Upper lobe of right lung (tissue), 1 donor: ENCODE measurements around the gene SLC12A3. TPM values are rescaled to one million over a fixed set of nuclear protein-coding genes. Genes with fewer than 3 reads are reported as not detected.

ENCODE experiments used
- ATAC-seq: fragments of 200-7000 bp; cut with Tn5 transposase; one replicate; pipeline ENCODE4 v1.9.1; 2020; ENCODE audit warnings: mild to moderate bottlenecking, moderate library complexity
- DNase-seq: peaks from one replicate; pipeline ENCODE4 v3.0.0-alpha.2; 2020
- H3K27ac ChIP-seq: fragments of 200-600 bp; one replicate; pipeline ENCODE4 v1.8.0; 2022
- H3K27me3 ChIP-seq: fragments of 200-600 bp; one replicate; pipeline ENCODE4 v1.8.0; 2022; ENCODE audit warnings: mild to moderate bottlenecking
- H3K36me3 ChIP-seq: fragments of 200-600 bp; one replicate; pipeline ENCODE4 v1.8.0; 2022
- H3K4me1 ChIP-seq: fragments of 200-600 bp; one replicate; pipeline ENCODE4 v1.8.0; 2022
- H3K4me3 ChIP-seq: fragments of 200-600 bp; one replicate; pipeline ENCODE4 v1.8.0; 2022; ENCODE audit warnings: mild to moderate bottlenecking
- H3K9me3 ChIP-seq: fragments of 200-600 bp; one replicate; pipeline ENCODE4 v1.8.0; 2022
- intact Hi-C: fragments of 100-400 bp; cut with DNase I; formaldehyde crosslinking; loops from one replicate; pipeline ENCODE4 v1.11.0; 2022
- total RNA-seq: library from RNA; stranded (reverse); fragmentation: NEBNext Ultra II Directional; extraction: Animal tissue kit (Norgen Biotek cat#: 25700); gene quantifications from one replicate; pipeline ENCODE4 v1.2.1, GENCODE V29; 2021
- TF ChIP-seq, protein P1 (sequence below): fragments of 200-600 bp; IDR thresholded peaks from one replicate; pipeline ENCODE4 v1.8.0; 2022; ENCODE audit warnings: antibody characterized with exemption
- donor health status: DM: no; HTN: yes; CAD: no; lungs with severe emphysema.

Gene SLC12A3
- total RNA-seq, 1 donor from 2014 or later = not detected

DNA sequence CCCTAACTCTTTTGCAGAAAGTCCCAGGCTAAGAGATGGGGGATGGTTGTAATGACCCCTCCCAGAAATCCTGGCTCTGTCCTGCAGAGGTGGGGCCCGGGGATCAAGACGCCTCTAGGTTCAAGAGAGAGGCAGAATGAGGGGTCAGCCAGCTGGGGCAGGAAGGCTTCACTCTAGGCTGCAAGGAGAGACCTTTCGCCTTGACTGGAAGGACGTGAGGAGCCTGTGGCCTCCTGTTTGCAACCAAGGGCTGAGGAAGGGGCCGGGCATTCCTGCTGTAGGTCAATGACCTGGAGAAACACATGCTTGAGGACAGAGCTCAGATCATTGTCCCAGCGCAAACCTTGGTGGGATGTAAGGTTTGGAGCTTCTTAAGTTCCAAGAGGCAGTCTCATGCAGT is 88.0 kb downstream of the SLC12A3 start:
- Histone ChIP-seq H3K27ac (no peak overlapping the region), H3K9me3 (no peaks in the 10 kb centered on the region), H3K4me3 (no peak overlapping the region), H3K27me3 (no peaks in the 10 kb centered on the region), H3K4me1 (no peaks in the 10 kb centered on the region), H3K36me3 (no peaks in the 10 kb centered on the region)
- no peak for ATAC-seq
- TF ChIP-seq, protein P1, sequence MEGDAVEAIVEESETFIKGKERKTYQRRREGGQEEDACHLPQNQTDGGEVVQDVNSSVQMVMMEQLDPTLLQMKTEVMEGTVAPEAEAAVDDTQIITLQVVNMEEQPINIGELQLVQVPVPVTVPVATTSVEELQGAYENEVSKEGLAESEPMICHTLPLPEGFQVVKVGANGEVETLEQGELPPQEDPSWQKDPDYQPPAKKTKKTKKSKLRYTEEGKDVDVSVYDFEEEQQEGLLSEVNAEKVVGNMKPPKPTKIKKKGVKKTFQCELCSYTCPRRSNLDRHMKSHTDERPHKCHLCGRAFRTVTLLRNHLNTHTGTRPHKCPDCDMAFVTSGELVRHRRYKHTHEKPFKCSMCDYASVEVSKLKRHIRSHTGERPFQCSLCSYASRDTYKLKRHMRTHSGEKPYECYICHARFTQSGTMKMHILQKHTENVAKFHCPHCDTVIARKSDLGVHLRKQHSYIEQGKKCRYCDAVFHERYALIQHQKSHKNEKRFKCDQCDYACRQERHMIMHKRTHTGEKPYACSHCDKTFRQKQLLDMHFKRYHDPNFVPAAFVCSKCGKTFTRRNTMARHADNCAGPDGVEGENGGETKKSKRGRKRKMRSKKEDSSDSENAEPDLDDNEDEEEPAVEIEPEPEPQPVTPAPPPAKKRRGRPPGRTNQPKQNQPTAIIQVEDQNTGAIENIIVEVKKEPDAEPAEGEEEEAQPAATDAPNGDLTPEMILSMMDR = no peak
- no peak for DNase-seq
- intact Hi-C loops = loop anchor here (10.0 kb wide), 1 partner anchor 88 kb away; the partner anchor contains the start of gene SLC12A3

DNA sequence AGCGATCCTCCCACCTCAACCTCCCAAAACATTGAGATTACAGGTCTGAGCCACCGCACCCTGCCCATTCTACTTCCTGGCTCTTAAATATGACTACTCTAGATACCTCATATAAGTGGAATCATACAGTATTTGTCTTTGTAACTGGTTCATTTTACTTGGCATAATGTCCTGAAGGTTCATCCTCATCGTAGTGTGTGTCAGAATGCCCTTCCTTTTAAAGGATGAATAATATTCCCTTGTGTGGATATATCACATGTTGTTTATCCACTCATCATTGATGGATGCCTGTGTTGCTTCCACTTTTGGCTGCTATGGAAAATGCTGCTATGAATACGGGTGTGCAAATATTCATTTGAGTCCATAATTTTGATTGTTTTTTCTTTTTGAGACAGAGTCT is 91.1 kb downstream of the SLC12A3 start:
- Histone ChIP-seq H3K27ac (no peak overlapping the region), H3K4me3 (no peak overlapping the region), H3K36me3 (no peaks in the 10 kb centered on the region), H3K4me1 (peaks cover 3% of the 10 kb centered on the region), H3K9me3 (no peaks in the 10 kb centered on the region), H3K27me3 (no peaks in the 10 kb centered on the region)
- intact Hi-C loops = loop anchor here (10.0 kb wide), 1 partner anchor 91 kb away; the partner anchor contains the start of gene SLC12A3
- TF ChIP-seq, protein P1 = no peak
- DNase-seq = no peak
- no peak for ATAC-seq

DNA sequence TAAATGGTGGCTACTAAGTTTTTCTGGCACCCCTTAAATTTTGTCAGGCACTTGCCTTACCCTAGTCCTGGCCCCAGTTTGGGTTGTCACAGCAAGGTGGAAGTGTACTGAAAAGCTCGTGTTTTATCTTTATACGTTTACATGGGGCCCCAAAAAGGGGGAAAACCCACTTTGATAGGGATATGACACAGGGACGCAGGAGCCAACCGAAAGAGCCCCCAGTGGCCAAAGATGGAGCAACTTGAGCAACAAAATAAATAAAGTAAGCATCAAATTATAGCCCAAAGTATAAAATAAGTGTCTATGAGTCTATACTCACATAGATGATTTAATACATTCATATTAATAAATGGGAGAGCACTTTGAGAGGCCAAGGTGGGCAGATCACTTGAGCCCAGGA is 91.7 kb downstream of the SLC12A3 start:
- ATAC-seq (no peak), DNase-seq (no peak)
- Histone ChIP-seq H3K9me3 (no peaks in the 10 kb centered on the region), H3K36me3 (no peaks in the 10 kb centered on the region), H3K27ac (no peak overlapping the region), H3K4me3 (no peak overlapping the region), H3K4me1 (peaks cover 10% of the 10 kb centered on the region), H3K27me3 (no peaks in the 10 kb centered on the region)
- intact Hi-C loops = loop anchor here (10.0 kb wide), 1 partner anchor 92 kb away; the partner anchor contains the start of gene SLC12A3
- TF ChIP-seq, protein P1 = no peak

DNA sequence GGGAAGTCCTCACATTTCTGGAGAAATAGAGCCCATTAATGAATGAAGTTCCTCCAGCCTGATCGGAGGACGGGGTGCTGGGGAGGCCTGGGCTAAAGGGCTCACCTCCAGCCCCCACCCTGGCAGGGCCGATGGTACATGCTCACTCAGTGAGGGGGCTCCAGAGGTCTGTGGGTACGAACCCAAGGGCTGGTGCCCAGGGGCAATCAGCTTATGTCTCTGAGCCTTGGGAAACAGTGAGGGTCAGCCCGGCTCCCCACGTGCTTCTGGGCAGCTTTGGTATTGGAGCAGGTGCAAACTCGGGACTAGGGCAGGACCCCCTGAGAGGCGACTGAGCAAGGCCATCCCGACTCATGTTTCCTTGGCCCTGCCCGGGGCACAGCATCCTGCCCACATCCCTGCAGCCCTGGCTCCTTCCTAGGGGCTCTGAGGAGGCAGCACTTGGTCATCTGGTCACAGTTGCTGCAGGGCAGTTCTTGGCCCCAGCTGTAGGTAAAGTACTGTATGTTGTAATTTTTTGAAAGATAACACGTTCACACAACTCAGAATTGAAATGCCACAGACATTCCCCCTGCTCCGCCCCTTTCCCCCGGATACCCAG is 95.8 kb downstream of the SLC12A3 start:
- intact Hi-C loops = no loop called here
- Histone ChIP-seq H3K4me3 (no peak overlapping the region), H3K27me3 (no peaks in the 10 kb centered on the region), H3K9me3 (no peaks in the 10 kb centered on the region), H3K4me1 (peaks cover 29% of the 10 kb centered on the region), H3K27ac (peak overlapping the region; percentile 17), H3K36me3 (no peaks in the 10 kb centered on the region)
- no peak for DNase-seq
- no peak for ATAC-seq
- TF ChIP-seq, protein P1 = no peak

DNA sequence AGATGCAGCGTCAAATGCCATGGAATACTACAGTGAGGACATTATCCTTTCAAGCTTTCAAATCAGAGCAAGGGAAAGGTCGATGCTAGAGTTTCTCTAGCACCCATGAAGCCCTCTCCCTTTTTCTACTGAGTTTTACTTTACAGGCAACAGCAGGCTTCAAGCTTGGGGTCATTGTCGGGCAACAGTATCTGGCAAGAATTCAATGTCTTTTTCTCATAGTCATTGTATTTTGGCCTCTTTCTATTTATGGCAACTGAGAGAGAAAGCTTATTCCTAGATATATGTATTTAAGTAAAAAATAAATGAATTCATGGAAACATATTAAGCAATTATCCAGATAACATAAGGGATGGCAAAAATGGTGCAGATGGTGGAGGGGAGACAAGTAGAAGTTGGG is 96.4 kb downstream of the SLC12A3 start:
- ATAC-seq = no peak
- Histone ChIP-seq H3K36me3 (no peaks in the 10 kb centered on the region), H3K4me1 (peaks cover 35% of the 10 kb centered on the region), H3K4me3 (no peak overlapping the region), H3K9me3 (no peaks in the 10 kb centered on the region), H3K27me3 (no peaks in the 10 kb centered on the region), H3K27ac (peak overlapping the region; percentile 6)
- TF ChIP-seq, protein P1 = no peak
- DNase-seq = no peak
- intact Hi-C loops = no loop called here
